WTC11 (cell line): ENCODE measurements around the gene FZR1. TPM values are rescaled to one million over a fixed set of nuclear protein-coding genes. Genes with fewer than 3 reads are reported as not detected.

Experiments
- ATAC-seq: fragments of 200-7000 bp; cut with Tn5 transposase; 2 replicates; pipeline ENCODE4 v1.10.0; 2021; ENCODE audit warnings: mild to moderate bottlenecking, moderate library complexity
- CTCF ChIA-PET: fragments of 300-600 bp; sonication (Branson Sonifier 250); formaldehyde crosslinking; loops from one replicate; lab custom pipeline; 2021; ENCODE audit warnings: antibody characterized with exemption; lab: Charles Lee
- POLR2A ChIA-PET: fragments of 350-600 bp; sonication (Branson Sonifier 250); formaldehyde crosslinking; loops from one replicate; lab custom pipeline; 2021; ENCODE audit warnings: antibody characterized with exemption; lab: Charles Lee
- DNase-seq: peaks from one replicate; pipeline ENCODE4 v3.0.0; 2021; ENCODE audit warnings: low spot score
- H3K27ac Mint-ChIP-seq: 2 replicates; pipeline ENCODE4 v1.8.0; 2021; ENCODE audit warnings: mixed read lengths
- H3K27me3 Mint-ChIP-seq: 2 replicates; pipeline ENCODE4 v1.8.0; 2021; ENCODE audit warnings: low read depth, mild to moderate bottlenecking, moderate library complexity, mixed read lengths
- H3K36me3 Mint-ChIP-seq: 2 replicates; pipeline ENCODE4 v1.8.0; 2021; ENCODE audit warnings: mixed read lengths
- H3K4me1 Mint-ChIP-seq: 2 replicates; pipeline ENCODE4 v1.8.0; 2022; ENCODE audit warnings: mixed read lengths
- H3K4me3 Mint-ChIP-seq: 2 replicates; pipeline ENCODE4 v1.8.0; 2021; ENCODE audit warnings: mild to moderate bottlenecking, moderate library complexity, mixed read lengths
- H3K9me3 Mint-ChIP-seq: 2 replicates; pipeline ENCODE4 v1.8.0; 2021; ENCODE audit warnings: mixed read lengths
- ATF1 ChIP-seq: sonication (generic); formaldehyde crosslinking; IDR thresholded peaks from 2 replicates; pipeline ENCODE4 v1.8.1; 2023; ENCODE audit warnings: mild to moderate bottlenecking, moderate library complexity, missing genetic modification reagents
- CREB1 ChIP-seq: sonication (generic); formaldehyde crosslinking; IDR thresholded peaks from 2 replicates; pipeline ENCODE4 v1.8.0; 2023; ENCODE audit warnings: mild to moderate bottlenecking, missing genetic modification reagents
- EMX1 ChIP-seq: fragments of 250-450 bp; sonication (Bioruptor Pico); IDR thresholded peaks from 2 replicates; pipeline ENCODE4 v1.8.0; 2021; ENCODE audit warnings: mild to moderate bottlenecking
- JUN ChIP-seq: sonication (generic); formaldehyde crosslinking; IDR thresholded peaks from 2 replicates; pipeline ENCODE4 v1.8.0; 2023; ENCODE audit warnings: mild to moderate bottlenecking, missing genetic modification reagents
- NFYB ChIP-seq: sonication (generic); formaldehyde crosslinking; conservative IDR thresholded peaks from 2 replicates; pipeline ENCODE4 v1.8.0; 2022; ENCODE audit warnings: low read depth, missing genetic modification reagents
- RELA ChIP-seq: sonication (generic); formaldehyde crosslinking; IDR thresholded peaks from 2 replicates; pipeline ENCODE4 v1.8.1; 2022; ENCODE audit warnings: missing genetic modification reagents, mild to moderate bottlenecking, borderline replicate concordance
- SMAD3 ChIP-seq: sonication (generic); formaldehyde crosslinking; IDR thresholded peaks from 2 replicates; pipeline ENCODE4 v1.8.0; 2022; ENCODE audit warnings: missing genetic modification reagents, mild to moderate bottlenecking, borderline replicate concordance
- ZNF121 ChIP-seq: sonication (generic); formaldehyde crosslinking; IDR thresholded peaks from 2 replicates; pipeline ENCODE4 v1.8.0; 2023; ENCODE audit warnings: missing genetic modification reagents
- ZNF138 ChIP-seq: sonication (generic); formaldehyde crosslinking; conservative IDR thresholded peaks from 2 replicates; pipeline ENCODE4 v1.8.1; 2022; ENCODE audit warnings: mild to moderate bottlenecking, moderate library complexity, missing genetic modification reagents
- ZNF416 ChIP-seq: fragments of 250-450 bp; sonication (Bioruptor Pico); IDR thresholded peaks from 2 replicates; pipeline ENCODE4 v1.9.0; 2021; ENCODE audit warnings: mild to moderate bottlenecking, inconsistent platforms
- ZNF671 ChIP-seq: fragments of 250-450 bp; sonication (Bioruptor Pico); IDR thresholded peaks from 2 replicates; pipeline ENCODE4 v1.8.0; 2021; ENCODE audit warnings: mild to moderate bottlenecking
- total RNA-seq: library from RNA; stranded (reverse); gene quantifications from 3 replicates; pipeline ENCODE4 v1.2.3, GENCODE V29; 2021
- TF ChIP-seq, protein P1 (sequence below): sonication (generic); formaldehyde crosslinking; IDR thresholded peaks from 2 replicates; pipeline ENCODE4 v1.8.0; 2022; ENCODE audit warnings: mild to moderate bottlenecking, missing genetic modification reagents
- TF ChIP-seq, protein P2 (sequence below): fragments of 250-450 bp; sonication (Bioruptor Pico); IDR thresholded peaks from 2 replicates; pipeline ENCODE4 v1.9.0; 2021; ENCODE audit warnings: mild to moderate bottlenecking
- TF ChIP-seq, protein P3 (sequence below): sonication (generic); formaldehyde crosslinking; IDR thresholded peaks from 2 replicates; pipeline ENCODE4 v1.8.0; 2023; ENCODE audit warnings: missing genetic modification reagents
- TF ChIP-seq, protein P4 (sequence below): sonication (generic); formaldehyde crosslinking; IDR thresholded peaks from 2 replicates; pipeline ENCODE4 v1.8.0; 2022; ENCODE audit warnings: missing genetic modification reagents
- TF ChIP-seq, protein P5 (sequence below): sonication (generic); formaldehyde crosslinking; IDR thresholded peaks from 2 replicates; pipeline ENCODE4 v1.8.0; 2023; ENCODE audit warnings: missing genetic modification reagents, mild to moderate bottlenecking, borderline replicate concordance
- TF ChIP-seq, protein P6 (sequence below): sonication (generic); formaldehyde crosslinking; IDR thresholded peaks from 2 replicates; pipeline ENCODE4 v1.8.1; 2022; ENCODE audit warnings: low read depth, missing genetic modification reagents, borderline replicate concordance
- TF ChIP-seq, protein P7 (sequence below): sonication (generic); formaldehyde crosslinking; IDR thresholded peaks from 2 replicates; pipeline ENCODE4 v1.8.1; 2023; ENCODE audit warnings: mild to moderate bottlenecking, missing genetic modification reagents, moderate library complexity
- TF ChIP-seq, protein P8 (sequence below): sonication (generic); formaldehyde crosslinking; IDR thresholded peaks from 2 replicates; pipeline ENCODE4 v1.8.1; 2023; ENCODE audit warnings: mild to moderate bottlenecking, moderate library complexity, missing genetic modification reagents

FZR1 gene
- total RNA-seq, 1 experiment from 2014 or later: 60.8 TPM

DNA sequence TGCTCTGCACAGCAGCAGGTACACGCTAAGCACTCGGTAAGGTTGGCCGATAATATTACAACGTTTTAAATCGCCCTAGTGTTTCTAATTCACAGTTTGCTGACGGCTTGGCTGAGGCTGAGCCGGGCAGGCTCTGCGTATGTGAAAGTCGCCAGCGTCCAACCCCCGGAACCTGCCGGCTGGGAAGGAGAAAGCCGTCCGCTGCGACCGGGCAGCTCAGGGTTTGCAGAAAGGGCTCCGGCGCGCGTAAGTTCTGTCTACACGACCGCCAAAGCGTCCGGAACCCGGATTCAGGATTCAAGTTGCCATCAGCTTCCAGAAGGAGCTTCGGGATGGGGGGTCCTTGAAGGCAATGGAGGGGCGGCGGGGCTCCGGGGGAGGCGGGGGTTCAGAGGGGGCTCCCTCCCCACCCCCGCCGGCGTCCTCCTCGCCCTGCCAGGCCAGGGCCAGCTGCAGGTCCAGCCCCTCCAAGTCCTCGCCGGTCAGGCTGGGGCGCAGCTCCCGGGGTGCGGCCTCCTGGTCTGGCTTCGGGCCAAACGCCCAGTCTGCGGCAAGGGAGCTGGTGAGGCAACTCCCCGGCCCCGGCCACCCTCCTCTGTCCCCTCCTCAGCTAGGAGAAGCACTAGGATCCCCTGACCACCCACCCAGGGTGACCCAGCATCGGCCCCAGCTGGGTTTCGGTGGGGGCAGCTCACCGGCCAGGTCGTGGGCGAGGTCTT is 23.4 kb upstream of the FZR1 start:
- 0 out of 2 replicates have a peak, but pooled peaks cover 4% of the 10 kb centered on the region for H3K9me3 Mint-ChIP-seq
- ChIA-PET CTCF (interaction anchor here (1.2 to 5.0 kb wide), 5 partner anchors 10 to 207 kb away, joined by 3 to 63 read pairs (median 5); no protein-coding TSS in a partner anchor), POLR2A (no interaction called here)
- H3K27ac Mint-ChIP-seq: no peak overlapping the region
- no peak for ATAC-seq
- no peaks in the 10 kb centered on the region for H3K36me3 Mint-ChIP-seq
- peaks cover 6% of the 10 kb centered on the region for H3K27me3 Mint-ChIP-seq
- no peak for DNase-seq
- H3K4me3 Mint-ChIP-seq: no peak overlapping the region
- H3K4me1 Mint-ChIP-seq: peaks cover 20% of the 10 kb centered on the region
- TF ChIP-seq JUN (CRISPR knock-in tag): no peak
- TF ChIP-seq, protein P1, sequence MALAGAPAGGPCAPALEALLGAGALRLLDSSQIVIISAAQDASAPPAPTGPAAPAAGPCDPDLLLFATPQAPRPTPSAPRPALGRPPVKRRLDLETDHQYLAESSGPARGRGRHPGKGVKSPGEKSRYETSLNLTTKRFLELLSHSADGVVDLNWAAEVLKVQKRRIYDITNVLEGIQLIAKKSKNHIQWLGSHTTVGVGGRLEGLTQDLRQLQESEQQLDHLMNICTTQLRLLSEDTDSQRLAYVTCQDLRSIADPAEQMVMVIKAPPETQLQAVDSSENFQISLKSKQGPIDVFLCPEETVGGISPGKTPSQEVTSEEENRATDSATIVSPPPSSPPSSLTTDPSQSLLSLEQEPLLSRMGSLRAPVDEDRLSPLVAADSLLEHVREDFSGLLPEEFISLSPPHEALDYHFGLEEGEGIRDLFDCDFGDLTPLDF (CRISPR knock-in tag): no peak
- TF ChIP-seq, protein P2, sequence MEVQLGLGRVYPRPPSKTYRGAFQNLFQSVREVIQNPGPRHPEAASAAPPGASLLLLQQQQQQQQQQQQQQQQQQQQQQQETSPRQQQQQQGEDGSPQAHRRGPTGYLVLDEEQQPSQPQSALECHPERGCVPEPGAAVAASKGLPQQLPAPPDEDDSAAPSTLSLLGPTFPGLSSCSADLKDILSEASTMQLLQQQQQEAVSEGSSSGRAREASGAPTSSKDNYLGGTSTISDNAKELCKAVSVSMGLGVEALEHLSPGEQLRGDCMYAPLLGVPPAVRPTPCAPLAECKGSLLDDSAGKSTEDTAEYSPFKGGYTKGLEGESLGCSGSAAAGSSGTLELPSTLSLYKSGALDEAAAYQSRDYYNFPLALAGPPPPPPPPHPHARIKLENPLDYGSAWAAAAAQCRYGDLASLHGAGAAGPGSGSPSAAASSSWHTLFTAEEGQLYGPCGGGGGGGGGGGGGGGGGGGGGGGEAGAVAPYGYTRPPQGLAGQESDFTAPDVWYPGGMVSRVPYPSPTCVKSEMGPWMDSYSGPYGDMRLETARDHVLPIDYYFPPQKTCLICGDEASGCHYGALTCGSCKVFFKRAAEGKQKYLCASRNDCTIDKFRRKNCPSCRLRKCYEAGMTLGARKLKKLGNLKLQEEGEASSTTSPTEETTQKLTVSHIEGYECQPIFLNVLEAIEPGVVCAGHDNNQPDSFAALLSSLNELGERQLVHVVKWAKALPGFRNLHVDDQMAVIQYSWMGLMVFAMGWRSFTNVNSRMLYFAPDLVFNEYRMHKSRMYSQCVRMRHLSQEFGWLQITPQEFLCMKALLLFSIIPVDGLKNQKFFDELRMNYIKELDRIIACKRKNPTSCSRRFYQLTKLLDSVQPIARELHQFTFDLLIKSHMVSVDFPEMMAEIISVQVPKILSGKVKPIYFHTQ: no peak
- no peak for TF ChIP-seq ATF1
- no peak for TF ChIP-seq ZNF416 (CRISPR knock-in tag)
- TF ChIP-seq, protein P3, sequence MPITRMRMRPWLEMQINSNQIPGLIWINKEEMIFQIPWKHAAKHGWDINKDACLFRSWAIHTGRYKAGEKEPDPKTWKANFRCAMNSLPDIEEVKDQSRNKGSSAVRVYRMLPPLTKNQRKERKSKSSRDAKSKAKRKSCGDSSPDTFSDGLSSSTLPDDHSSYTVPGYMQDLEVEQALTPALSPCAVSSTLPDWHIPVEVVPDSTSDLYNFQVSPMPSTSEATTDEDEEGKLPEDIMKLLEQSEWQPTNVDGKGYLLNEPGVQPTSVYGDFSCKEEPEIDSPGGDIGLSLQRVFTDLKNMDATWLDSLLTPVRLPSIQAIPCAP (CRISPR knock-in tag): no peak
- no peak for TF ChIP-seq ZNF671 (CRISPR knock-in tag)
- TF ChIP-seq NFYB (CRISPR knock-in tag): no peak
- TF ChIP-seq RELA (CRISPR knock-in tag): no peak
- no peak for TF ChIP-seq EMX1 (CRISPR knock-in tag)
- TF ChIP-seq SMAD3 (CRISPR knock-in tag): no peak
- TF ChIP-seq, protein P4, sequence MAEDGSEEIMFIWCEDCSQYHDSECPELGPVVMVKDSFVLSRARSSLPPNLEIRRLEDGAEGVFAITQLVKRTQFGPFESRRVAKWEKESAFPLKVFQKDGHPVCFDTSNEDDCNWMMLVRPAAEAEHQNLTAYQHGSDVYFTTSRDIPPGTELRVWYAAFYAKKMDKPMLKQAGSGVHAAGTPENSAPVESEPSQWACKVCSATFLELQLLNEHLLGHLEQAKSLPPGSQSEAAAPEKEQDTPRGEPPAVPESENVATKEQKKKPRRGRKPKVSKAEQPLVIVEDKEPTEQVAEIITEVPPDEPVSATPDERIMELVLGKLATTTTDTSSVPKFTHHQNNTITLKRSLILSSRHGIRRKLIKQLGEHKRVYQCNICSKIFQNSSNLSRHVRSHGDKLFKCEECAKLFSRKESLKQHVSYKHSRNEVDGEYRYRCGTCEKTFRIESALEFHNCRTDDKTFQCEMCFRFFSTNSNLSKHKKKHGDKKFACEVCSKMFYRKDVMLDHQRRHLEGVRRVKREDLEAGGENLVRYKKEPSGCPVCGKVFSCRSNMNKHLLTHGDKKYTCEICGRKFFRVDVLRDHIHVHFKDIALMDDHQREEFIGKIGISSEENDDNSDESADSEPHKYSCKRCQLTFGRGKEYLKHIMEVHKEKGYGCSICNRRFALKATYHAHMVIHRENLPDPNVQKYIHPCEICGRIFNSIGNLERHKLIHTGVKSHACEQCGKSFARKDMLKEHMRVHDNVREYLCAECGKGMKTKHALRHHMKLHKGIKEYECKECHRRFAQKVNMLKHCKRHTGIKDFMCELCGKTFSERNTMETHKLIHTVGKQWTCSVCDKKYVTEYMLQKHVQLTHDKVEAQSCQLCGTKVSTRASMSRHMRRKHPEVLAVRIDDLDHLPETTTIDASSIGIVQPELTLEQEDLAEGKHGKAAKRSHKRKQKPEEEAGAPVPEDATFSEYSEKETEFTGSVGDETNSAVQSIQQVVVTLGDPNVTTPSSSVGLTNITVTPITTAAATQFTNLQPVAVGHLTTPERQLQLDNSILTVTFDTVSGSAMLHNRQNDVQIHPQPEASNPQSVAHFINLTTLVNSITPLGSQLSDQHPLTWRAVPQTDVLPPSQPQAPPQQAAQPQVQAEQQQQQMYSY (CRISPR knock-in tag): no peak
- TF ChIP-seq ZNF121 (CRISPR knock-in tag): no peak
- TF ChIP-seq, protein P5, sequence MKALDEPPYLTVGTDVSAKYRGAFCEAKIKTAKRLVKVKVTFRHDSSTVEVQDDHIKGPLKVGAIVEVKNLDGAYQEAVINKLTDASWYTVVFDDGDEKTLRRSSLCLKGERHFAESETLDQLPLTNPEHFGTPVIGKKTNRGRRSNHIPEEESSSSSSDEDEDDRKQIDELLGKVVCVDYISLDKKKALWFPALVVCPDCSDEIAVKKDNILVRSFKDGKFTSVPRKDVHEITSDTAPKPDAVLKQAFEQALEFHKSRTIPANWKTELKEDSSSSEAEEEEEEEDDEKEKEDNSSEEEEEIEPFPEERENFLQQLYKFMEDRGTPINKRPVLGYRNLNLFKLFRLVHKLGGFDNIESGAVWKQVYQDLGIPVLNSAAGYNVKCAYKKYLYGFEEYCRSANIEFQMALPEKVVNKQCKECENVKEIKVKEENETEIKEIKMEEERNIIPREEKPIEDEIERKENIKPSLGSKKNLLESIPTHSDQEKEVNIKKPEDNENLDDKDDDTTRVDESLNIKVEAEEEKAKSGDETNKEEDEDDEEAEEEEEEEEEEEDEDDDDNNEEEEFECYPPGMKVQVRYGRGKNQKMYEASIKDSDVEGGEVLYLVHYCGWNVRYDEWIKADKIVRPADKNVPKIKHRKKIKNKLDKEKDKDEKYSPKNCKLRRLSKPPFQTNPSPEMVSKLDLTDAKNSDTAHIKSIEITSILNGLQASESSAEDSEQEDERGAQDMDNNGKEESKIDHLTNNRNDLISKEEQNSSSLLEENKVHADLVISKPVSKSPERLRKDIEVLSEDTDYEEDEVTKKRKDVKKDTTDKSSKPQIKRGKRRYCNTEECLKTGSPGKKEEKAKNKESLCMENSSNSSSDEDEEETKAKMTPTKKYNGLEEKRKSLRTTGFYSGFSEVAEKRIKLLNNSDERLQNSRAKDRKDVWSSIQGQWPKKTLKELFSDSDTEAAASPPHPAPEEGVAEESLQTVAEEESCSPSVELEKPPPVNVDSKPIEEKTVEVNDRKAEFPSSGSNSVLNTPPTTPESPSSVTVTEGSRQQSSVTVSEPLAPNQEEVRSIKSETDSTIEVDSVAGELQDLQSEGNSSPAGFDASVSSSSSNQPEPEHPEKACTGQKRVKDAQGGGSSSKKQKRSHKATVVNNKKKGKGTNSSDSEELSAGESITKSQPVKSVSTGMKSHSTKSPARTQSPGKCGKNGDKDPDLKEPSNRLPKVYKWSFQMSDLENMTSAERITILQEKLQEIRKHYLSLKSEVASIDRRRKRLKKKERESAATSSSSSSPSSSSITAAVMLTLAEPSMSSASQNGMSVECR: no peak
- TF ChIP-seq, protein P6, sequence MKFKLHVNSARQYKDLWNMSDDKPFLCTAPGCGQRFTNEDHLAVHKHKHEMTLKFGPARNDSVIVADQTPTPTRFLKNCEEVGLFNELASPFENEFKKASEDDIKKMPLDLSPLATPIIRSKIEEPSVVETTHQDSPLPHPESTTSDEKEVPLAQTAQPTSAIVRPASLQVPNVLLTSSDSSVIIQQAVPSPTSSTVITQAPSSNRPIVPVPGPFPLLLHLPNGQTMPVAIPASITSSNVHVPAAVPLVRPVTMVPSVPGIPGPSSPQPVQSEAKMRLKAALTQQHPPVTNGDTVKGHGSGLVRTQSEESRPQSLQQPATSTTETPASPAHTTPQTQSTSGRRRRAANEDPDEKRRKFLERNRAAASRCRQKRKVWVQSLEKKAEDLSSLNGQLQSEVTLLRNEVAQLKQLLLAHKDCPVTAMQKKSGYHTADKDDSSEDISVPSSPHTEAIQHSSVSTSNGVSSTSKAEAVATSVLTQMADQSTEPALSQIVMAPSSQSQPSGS (CRISPR knock-in tag): no peak
- TF ChIP-seq, protein P7, sequence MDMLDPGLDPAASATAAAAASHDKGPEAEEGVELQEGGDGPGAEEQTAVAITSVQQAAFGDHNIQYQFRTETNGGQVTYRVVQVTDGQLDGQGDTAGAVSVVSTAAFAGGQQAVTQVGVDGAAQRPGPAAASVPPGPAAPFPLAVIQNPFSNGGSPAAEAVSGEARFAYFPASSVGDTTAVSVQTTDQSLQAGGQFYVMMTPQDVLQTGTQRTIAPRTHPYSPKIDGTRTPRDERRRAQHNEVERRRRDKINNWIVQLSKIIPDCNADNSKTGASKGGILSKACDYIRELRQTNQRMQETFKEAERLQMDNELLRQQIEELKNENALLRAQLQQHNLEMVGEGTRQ (CRISPR knock-in tag): no peak
- TF ChIP-seq, protein P8, sequence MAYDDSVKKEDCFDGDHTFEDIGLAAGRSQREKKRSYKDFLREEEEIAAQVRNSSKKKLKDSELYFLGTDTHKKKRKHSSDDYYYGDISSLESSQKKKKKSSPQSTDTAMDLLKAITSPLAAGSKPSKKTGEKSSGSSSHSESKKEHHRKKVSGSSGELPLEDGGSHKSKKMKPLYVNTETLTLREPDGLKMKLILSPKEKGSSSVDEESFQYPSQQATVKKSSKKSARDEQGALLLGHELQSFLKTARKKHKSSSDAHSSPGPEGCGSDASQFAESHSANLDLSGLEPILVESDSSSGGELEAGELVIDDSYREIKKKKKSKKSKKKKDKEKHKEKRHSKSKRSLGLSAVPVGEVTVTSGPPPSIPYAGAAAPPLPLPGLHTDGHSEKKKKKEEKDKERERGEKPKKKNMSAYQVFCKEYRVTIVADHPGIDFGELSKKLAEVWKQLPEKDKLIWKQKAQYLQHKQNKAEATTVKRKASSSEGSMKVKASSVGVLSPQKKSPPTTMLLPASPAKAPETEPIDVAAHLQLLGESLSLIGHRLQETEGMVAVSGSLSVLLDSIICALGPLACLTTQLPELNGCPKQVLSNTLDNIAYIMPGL (CRISPR knock-in tag): no peak
- TF ChIP-seq CREB1: no peak
- no peak for TF ChIP-seq ZNF138 (CRISPR knock-in tag)
